AG08396 (cell line): Measurements from ENCODE around the gene MDP1.

ENCODE experiments used
- DNase-seq: peaks from one replicate; pipeline ENCODE4 v3.0.0; 2012; ENCODE audit warnings: low spot score, mixed read lengths

MDP1 gene

GRCh38 chr14:24215495-24216344, at the start of gene MDP1:
Gene MDP1, minus strand, starts transcription at chr14:24216066. Its CDS starts 111 bp downstream, at chr14:24215955.
- peak; percentile 85 for DNase-seq

GRCh38 chr14:24264298-24264697, 48.4 kb upstream of the MDP1 start:
- DNase-seq = no peak

- no peak for DNase-seq
These were observed 48.0 kb upstream of the MDP1 start for GRCh38 chr14:24263848-24264247.

GRCh38 chr14:24262821-24263733, 47.2 kb upstream of the MDP1 start, which contains the start of gene TGM1:
Gene TGM1, minus strand, starts transcription at chr14:24263177. Its CDS starts 825 bp downstream, at chr14:24262352.
- no peak for DNase-seq

DNA sequence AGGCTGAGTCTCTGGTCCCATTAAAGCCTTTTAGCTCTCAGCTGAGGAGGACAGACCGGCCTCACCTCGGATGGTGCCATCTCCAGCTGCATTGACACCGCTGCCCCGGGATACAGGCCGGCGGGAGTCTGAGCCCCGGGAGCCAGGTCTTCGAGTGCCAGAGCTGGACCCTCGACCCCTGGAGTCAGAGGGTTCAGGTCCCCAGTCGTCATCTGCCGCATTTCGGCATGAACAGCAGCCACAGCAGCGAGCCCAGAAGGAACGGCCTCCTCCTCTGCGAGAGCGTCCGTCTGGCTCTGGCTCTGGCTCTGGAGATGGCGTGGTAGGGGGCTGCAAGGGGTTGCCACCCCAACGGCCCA, 46.1 kb upstream of the MDP1 start:
- DNase-seq = no peak

GRCh38 chr14:24261256-24261968, 45.5 kb upstream of the MDP1 start:
- no peak for DNase-seq

DNA sequence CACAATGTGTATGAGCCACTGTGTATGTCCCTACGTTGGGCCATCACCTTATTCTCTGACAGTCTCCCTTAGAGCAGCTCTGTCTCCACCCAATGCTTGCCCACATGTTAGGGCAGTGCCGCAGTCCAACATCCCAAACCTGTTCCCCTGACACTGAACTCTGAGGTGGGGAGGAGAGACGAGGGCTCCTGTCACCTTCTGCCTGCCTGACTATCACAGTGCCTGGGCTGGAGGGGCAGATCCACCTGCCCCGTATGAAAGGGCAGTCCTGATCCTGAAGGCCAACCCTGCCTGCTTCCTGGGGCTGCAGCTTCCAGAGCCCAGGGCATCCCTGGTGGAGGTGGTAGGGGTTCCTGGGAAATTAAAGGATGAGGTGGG, 44.9 kb upstream of the MDP1 start:
- DNase-seq = no peak

GRCh38 chr14:24260026-24260779, 44.3 kb upstream of the MDP1 start:
- no peak for DNase-seq

- peak; percentile 78 for DNase-seq
These were observed 43.6 kb upstream of the MDP1 start for GRCh38 chr14:24259282-24260025.

DNA sequence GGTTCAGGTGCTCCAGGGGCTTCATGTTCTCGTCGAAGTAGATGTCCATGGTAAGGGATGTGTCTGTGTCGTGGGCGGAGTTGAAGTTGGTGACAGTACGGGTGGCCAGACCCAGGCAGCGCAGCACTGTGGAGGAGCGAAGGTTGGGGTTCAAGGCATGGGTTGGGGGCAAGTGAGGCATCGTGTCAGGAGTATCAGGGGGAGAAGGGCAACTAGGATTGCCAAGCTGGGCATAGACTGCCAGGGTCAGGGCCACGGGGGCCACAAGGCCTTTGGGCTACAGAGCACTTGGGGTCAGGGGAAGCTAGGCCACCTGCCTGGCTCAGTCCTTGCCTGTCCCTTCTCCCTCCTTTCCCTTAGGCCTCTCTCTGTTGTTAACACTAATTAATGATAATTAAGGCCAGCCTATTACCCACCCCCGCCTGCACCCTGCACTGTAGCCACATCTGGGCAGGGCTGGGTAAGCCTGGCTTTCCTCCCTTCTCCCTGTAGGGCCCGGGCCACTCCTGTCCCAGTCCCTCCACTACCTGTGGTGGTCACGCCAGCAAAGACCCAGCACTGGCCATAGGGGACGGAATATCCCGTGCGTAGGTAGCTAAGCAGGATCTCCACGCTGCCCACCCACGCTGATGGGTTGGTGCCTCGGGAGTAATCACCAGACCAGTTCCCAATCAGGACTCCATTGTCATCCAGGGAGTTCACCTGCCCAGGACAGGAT, 42.8 kb upstream of the MDP1 start:
- DNase-seq = no peak

GRCh38 chr14:24258119-24258518, 42.3 kb upstream of the MDP1 start:
- DNase-seq = no peak

DNA sequence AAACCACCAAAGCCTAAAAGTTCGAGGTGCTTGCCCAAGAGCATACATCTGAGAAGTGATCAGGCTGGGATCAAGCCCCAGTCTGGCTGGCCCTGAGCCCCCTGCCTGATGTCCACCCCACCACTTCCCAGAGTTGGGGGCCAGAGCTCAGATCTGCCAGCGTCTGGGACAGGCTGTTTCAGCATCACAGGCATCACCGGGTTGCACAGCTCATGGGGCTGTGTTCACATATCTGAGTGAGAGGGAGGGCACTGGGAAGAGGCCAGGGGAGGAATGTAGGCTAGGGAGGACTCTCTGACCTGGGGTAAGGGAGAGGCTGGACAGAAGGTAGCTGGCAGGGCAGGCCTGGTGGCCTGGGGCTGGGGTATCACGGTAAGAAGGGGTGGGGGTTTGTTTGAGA, 41.1 kb upstream of the MDP1 start:
- DNase-seq = no peak

DNA sequence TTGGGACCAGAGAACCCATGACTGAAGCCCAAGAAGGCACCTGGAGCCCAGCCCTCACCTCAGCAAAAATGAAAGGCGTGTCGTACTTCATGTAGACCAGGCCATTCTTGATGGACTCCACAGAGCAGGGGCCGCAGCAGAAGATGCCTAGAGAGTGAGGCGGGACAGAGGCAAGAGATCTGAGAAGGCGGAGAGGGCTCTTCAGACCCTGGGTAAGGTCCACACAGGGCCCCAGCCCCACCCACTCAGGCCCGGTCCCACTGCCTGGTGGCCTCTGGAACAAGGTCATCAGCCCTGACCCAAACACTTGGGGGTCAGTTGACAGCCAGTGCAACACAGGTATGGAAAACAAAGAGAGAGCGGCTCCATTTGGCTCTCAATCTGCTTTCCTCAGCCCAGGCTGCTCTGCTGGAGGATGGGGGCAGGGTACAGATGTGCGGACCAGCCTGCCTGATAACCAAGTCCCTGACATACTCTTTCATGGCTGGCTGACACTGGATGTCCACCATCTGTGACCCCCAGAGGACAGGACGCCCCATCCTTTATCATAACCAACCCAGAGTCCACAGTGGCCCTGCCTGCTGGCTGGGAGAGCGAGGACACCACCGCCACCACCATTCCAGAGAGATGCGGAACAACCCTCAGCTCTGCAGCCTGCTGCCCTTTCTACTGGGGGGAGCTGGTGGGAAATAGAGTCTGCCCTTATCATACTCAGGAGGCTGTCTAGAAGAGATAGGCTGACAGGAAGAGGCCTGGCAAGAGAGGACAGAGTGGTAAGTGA, 40.3 kb upstream of the MDP1 start:
- no peak for DNase-seq

- no peak for DNase-seq
These were observed 39.6 kb upstream of the MDP1 start for GRCh38 chr14:24255438-24255837.

- DNase-seq = no peak
These were observed 38.9 kb upstream of the MDP1 start for GRCh38 chr14:24254630-24255392.

GRCh38 chr14:24253936-24254335, 38.1 kb upstream of the MDP1 start:
- DNase-seq = no peak

GRCh38 chr14:24252289-24253124, 36.6 kb upstream of the MDP1 start:
- no peak for DNase-seq

- DNase-seq = peak; percentile 53
These were observed 36.0 kb upstream of the MDP1 start for GRCh38 chr14:24251880-24252288.
